DND-41 (cell line): ENCODE results near the gene IL10.

Source experiments
- CTCF ChIP-seq: IDR thresholded peaks from 2 replicates; pipeline ENCODE4 v1.5.1; 2012; ENCODE audit warnings: borderline replicate concordance, low read length, moderate library complexity, mild to moderate bottlenecking; ENCODE audit not compliant: poor library complexity, severe bottlenecking; ENCODE audit errors: extremely low read depth
- EZH2 ChIP-seq: IDR thresholded peaks from 3 replicates; pipeline ENCODE4 v1.6.1; 2012; ENCODE audit warnings: borderline replicate concordance, low read depth, mild to moderate bottlenecking, moderate library complexity, low read length, inconsistent platforms; ENCODE audit not compliant: severe bottlenecking

GRCh38 chr1:206727981-206728696, 44.2 kb downstream of the IL10 start:
- TF ChIP-seq CTCF (no peak), EZH2 (no peak)
